Endothelial cell of umbilical vein (primary cell): ENCODE results near the gene TBC1D5. TPM values are rescaled to one million over a fixed set of nuclear protein-coding genes. Genes with fewer than 3 reads are reported as not detected.
A peak's percentile ranks its signal among the peaks of the same experiment; 100 is the strongest.

Experiments used
- BruUV-seq: library from RNA; stranded (reverse); fragments of 400-500 nt; replicated peaks from 2 replicates; lab custom pipeline; 2021; lab: Mats Ljungman, UMichigan
- CTCF ChIA-PET: fragments of 300-600, 350-600 bp; sonication (Branson Sonifier 250); formaldehyde crosslinking; loops from one replicate; lab custom pipeline; 2021; ENCODE audit warnings: antibody characterized with exemption, inconsistent platforms; lab: Charles Lee
- POLR2A ChIA-PET: fragments of 300-600, 350-600 bp; sonication (Branson Sonifier 250); formaldehyde crosslinking; loops from one replicate; lab custom pipeline; 2021; ENCODE audit warnings: antibody characterized with exemption, inconsistent platforms; lab: Charles Lee
- DNase-seq: peaks from one replicate; pipeline ENCODE4 v3.0.0-alpha.2; 2011; ENCODE audit warnings: low read depth, low spot score
- FAIRE-seq: peaks from 2 replicates; lab custom pipeline; 2011; peaks lifted over from hg19 to GRCh38; lab: Jason Lieb, UNC
- H2AFZ ChIP-seq: 2 replicates; pipeline ENCODE4 v1.6.0; 2012; ENCODE audit warnings: low read depth, low read length, control low read depth, inconsistent platforms
- H3K27ac ChIP-seq: 2 replicates; pipeline ENCODE4 v1.5.1; 2011; ENCODE audit warnings: low read depth, mild to moderate bottlenecking, control low read depth, low read length, moderate library complexity; ENCODE audit not compliant: insufficient read depth
- H3K27me3 ChIP-seq, 2 experiments: 2 replicates each; pipeline versions ENCODE4 v1.6.0 to v1.6.1; 2011; ENCODE audit warnings: low read length in 2 of 2, mixed read lengths in 1 of 2; ENCODE audit not compliant: control insufficient read depth in 2 of 2, insufficient read depth in 2 of 2
- H3K36me3 ChIP-seq, 2 experiments: 2 replicates in 1 of 2; 3 replicates in 1 of 2; pipeline ENCODE4 v1.5.1; 2011; ENCODE audit warnings: low read length in 2 of 2, mild to moderate bottlenecking in 1 of 2, moderate library complexity in 1 of 2; ENCODE audit not compliant: control insufficient read depth in 2 of 2, insufficient read depth in 2 of 2; ENCODE audit errors: extremely low read depth in 1 of 2
- H3K4me1 ChIP-seq: 3 replicates; pipeline ENCODE4 v1.5.1; 2011; ENCODE audit warnings: mild to moderate bottlenecking, low read length; ENCODE audit not compliant: control insufficient read depth, insufficient read depth; ENCODE audit errors: extremely low read depth
- H3K4me2 ChIP-seq: 2 replicates; pipeline ENCODE4 v1.6.1; 2011; ENCODE audit warnings: low read length, control low read depth, mixed read lengths; ENCODE audit not compliant: insufficient read depth
- H3K4me3 ChIP-seq, 3 experiments: fragments of 200-600 bp in 1 of 3; sonication (generic), shearing (Covaris generic) in 1 of 3; replicated peaks in 1 of 3; 2 replicates each; pipeline ENCODE4 v1.5.1; 2011 to 2016; ENCODE audit warnings: control low read depth in 3 of 3, low read length in 3 of 3, mild to moderate bottlenecking in 2 of 3, inconsistent platforms in 1 of 3, low read depth in 1 of 3, moderate library complexity in 1 of 3; ENCODE audit not compliant: insufficient read depth in 1 of 3
- H3K79me2 ChIP-seq: 2 replicates; pipeline ENCODE4 v1.6.0; 2012; ENCODE audit warnings: low read length, inconsistent platforms; ENCODE audit not compliant: control insufficient read depth, insufficient read depth
- H3K9ac ChIP-seq: replicated peaks from 2 replicates; pipeline ENCODE3; 2011; ENCODE audit warnings: low read length, control low read depth; ENCODE audit not compliant: insufficient read depth; ENCODE audit errors: extremely low read depth
- H3K9me1 ChIP-seq: replicated peaks from 3 replicates; pipeline ENCODE4 v1.6.0; 2011; ENCODE audit warnings: mild to moderate bottlenecking, low read length; ENCODE audit not compliant: control insufficient read depth, insufficient read depth; ENCODE audit errors: extremely low read depth
- H3K9me3 ChIP-seq: replicated peaks from 2 replicates; pipeline ENCODE4 v1.5.1; 2012; ENCODE audit warnings: low read length, inconsistent platforms; ENCODE audit not compliant: control insufficient read depth, insufficient read depth
- H4K20me1 ChIP-seq: replicated peaks from 2 replicates; pipeline ENCODE3; 2011; ENCODE audit warnings: mild to moderate bottlenecking, low read length; ENCODE audit not compliant: control insufficient read depth, insufficient read depth; ENCODE audit errors: extremely low read depth
- CTCF ChIP-seq, 2 donors: IDR thresholded peaks; 1 replicate in 1 of 2; 2 replicates in 1 of 2; pipeline ENCODE4 v1.5.1; 2011; ENCODE audit warnings: low read length in 2 of 2, mild to moderate bottlenecking in 2 of 2, moderate library complexity in 2 of 2, control low read depth in 1 of 2, inconsistent platforms in 1 of 2, low read depth in 1 of 2; ENCODE audit not compliant: insufficient read depth in 1 of 2; ENCODE audit errors: extremely low read depth in 1 of 2
- EZH2 ChIP-seq: IDR thresholded peaks from 2 replicates; pipeline ENCODE4 v1.6.1; 2012; ENCODE audit warnings: borderline replicate concordance, low read depth, mild to moderate bottlenecking, moderate library complexity, low read length, inconsistent platforms; ENCODE audit not compliant: severe bottlenecking
- FOS ChIP-seq: IDR thresholded peaks from 2 replicates; pipeline ENCODE4 v1.6.1; 2011; ENCODE audit warnings: mild to moderate bottlenecking, low read length, moderate library complexity, borderline replicate concordance; ENCODE audit not compliant: insufficient read depth
- GATA2 ChIP-seq: IDR thresholded peaks from 2 replicates; pipeline ENCODE4 v1.7.0; 2011; ENCODE audit warnings: low read depth, mild to moderate bottlenecking, moderate library complexity, mixed read lengths, low read length; ENCODE audit not compliant: insufficient read length, insufficient read depth
- JUN ChIP-seq: IDR thresholded peaks from 2 replicates; pipeline ENCODE4 v1.6.1; 2011; ENCODE audit warnings: borderline replicate concordance, low read depth; ENCODE audit not compliant: insufficient read length, insufficient read depth
- MAX ChIP-seq: IDR thresholded peaks from 2 replicates; pipeline ENCODE4 v1.6.1; 2011; ENCODE audit not compliant: insufficient read depth, insufficient read length
- MYC ChIP-seq: IDR thresholded peaks from one replicate; pipeline ENCODE4 v1.6.1; 2011; ENCODE audit warnings: mild to moderate bottlenecking, low read depth, low read length
- POLR2A ChIP-seq: IDR thresholded peaks from 2 replicates; pipeline ENCODE4 v1.6.1; 2012; ENCODE audit warnings: low read depth, mild to moderate bottlenecking, control low read depth, low read length
- dilution Hi-C: fragments of 300-500 bp; cut with MboI; formaldehyde crosslinking; loops from one replicate; pipeline ENCODE4 v1.15.0; 2019; ENCODE audit warnings: low sequenced_read_pairs; ENCODE audit not compliant: extremely low pct_ligation_motif_present
- intact Hi-C: fragments of 100-400 bp; cut with micrococcal nuclease; formaldehyde crosslinking; loops from one replicate; pipeline ENCODE4 v1.10.0; 2022
- polyA plus RNA-seq, 4 experiments: library from polyadenylated mRNA; depleted of rRNA in 3 of 4; stranded (reverse) in 3 of 4; unstranded in 1 of 4; fragments of >200 nt; gene quantifications; 2 replicates each; pipeline versions ENCODE4 v1.2.1 to v1.2.3, GENCODE V29; 2011 to 2012; ENCODE audit warnings: missing spikeins in 1 of 4
- total RNA-seq: library from RNA; stranded (reverse); gene quantifications from 2 replicates; pipeline ENCODE4 v1.2.3, GENCODE V29; 2021

TBC1D5 gene
- total and polyA plus RNA-seq, 2 donors (not counting 3 experiments of a cell fraction or from before 2014, with no cell fraction given): 17.5 to 44.7 TPM

GRCh38 chr3:17605032-17605431, 137.4 kb downstream of the TBC1D5 start:
- H3K36me3 ChIP-seq: no peaks in the 10 kb centered on the region
- no peak overlapping the region for H3K4me3 ChIP-seq
- FAIRE-seq (no peak), DNase-seq (peak; percentile 50)
- intact Hi-C loops (no loop called here), dilution Hi-C loops (no loop called here)
- no peaks in the 10 kb centered on the region for H3K9me1 ChIP-seq
- no TSS peak for BruUV-seq
- H3K4me1 ChIP-seq: peaks cover 5% of the 10 kb centered on the region
- CTCF ChIA-PET: interaction anchor here (0.7 to 2.3 kb wide), 6 partner anchors 9 to 236 kb away, joined by 3 to 9 read pairs (median 3); no protein-coding TSS in a partner anchor
- H3K4me2 ChIP-seq: no peak overlapping the region
- H2AFZ ChIP-seq: no peak overlapping the region
- POLR2A ChIA-PET: no interaction called here
- no peak overlapping the region for H3K9ac ChIP-seq
- no peaks in the 10 kb centered on the region for H3K9me3 ChIP-seq
- TF ChIP-seq FOS (peak; percentile 92), JUN (peak; percentile 80), CTCF (IDR thresholded peaks at IDR 0.05; ENCODE audit: extremely low read depth in 1 of 2, insufficient read depth in 1 of 2, low read depth in 1 of 2, low read length in 2 of 2) (no peak)
- H4K20me1 ChIP-seq: no peaks in the 10 kb centered on the region
- no peaks in the 10 kb centered on the region for H3K79me2 ChIP-seq
- no peaks in the 10 kb centered on the region for H3K27me3 ChIP-seq
- H3K27ac ChIP-seq: no peak overlapping the region

- H3K9ac ChIP-seq: no peak overlapping the region
- H3K9me1 ChIP-seq: no peaks in the 10 kb centered on the region
- no peak overlapping the region for H3K4me3 ChIP-seq
- POLR2A ChIA-PET: no interaction called here
- no peak overlapping the region for H3K4me2 ChIP-seq
- H3K4me1 ChIP-seq: peaks cover 5% of the 10 kb centered on the region
- no peak overlapping the region for H3K27ac ChIP-seq
- no peaks in the 10 kb centered on the region for H3K9me3 ChIP-seq
- CTCF ChIA-PET: interaction anchor here (0.5 to 0.9 kb wide), 3 partner anchors 10 to 225 kb away, joined by 3 to 6 read pairs (median 3); no protein-coding TSS in a partner anchor
- dilution Hi-C loops: no loop called here
- DNase-seq: no peak
- no peaks in the 10 kb centered on the region for H3K27me3 ChIP-seq
- H3K36me3 ChIP-seq: no peaks in the 10 kb centered on the region
- intact Hi-C loops: no loop called here
- TF ChIP-seq EZH2: no peak
- no peak for TF ChIP-seq POLR2A
- TF ChIP-seq MYC: no peak
- TF ChIP-seq GATA2: no peak
- TF ChIP-seq FOS: no peak
- no peak for TF ChIP-seq MAX
- no peaks in the 10 kb centered on the region for H3K79me2 ChIP-seq
- no peak for FAIRE-seq
- H2AFZ ChIP-seq: no peak overlapping the region
- no peaks in the 10 kb centered on the region for H4K20me1 ChIP-seq
- no TSS peak for BruUV-seq
Observed at GRCh38 chr3:17602126-17602525, 140.3 kb downstream of the TBC1D5 start.
